Activated CD8-positive, alpha-beta memory T cell treated with anti-CD3 and anti-CD28 coated beads, Interleukin-2, amount 50 U/mL, for 24 hours (primary cell): ENCODE data around the gene ALPK3.
"Not testable (repeated sequence)": the region's sequence is repeated elsewhere in the genome, so short reads cannot be mapped to it uniquely, and the experiment has no call there.

Source experiments
- DNase-seq: peaks from one replicate; pipeline ENCODE4 v3.0.0-alpha.2; 2020; ENCODE audit errors: extremely low read depth

ALPK3 gene

GRCh38 chr15:84845631-84846030 lies 28.5 kb downstream of the ALPK3 start:
- DNase-seq = not testable (repeated sequence)

- no peak for DNase-seq
Measured at GRCh38 chr15:84846269-84846668, 29.1 kb downstream of the ALPK3 start.

- no peak for DNase-seq
Measured at GRCh38 chr15:84847382-84847781, 30.2 kb downstream of the ALPK3 start.

GRCh38 chr15:84852212-84852611 lies 35.1 kb downstream of the ALPK3 start:
- no peak for DNase-seq

- DNase-seq = no peak
Measured at GRCh38 chr15:84855136-84855535, 38.0 kb downstream of the ALPK3 start.

GRCh38 chr15:84855765-84856164 lies 38.6 kb downstream of the ALPK3 start:
- no peak for DNase-seq

- DNase-seq = no peak
Measured at GRCh38 chr15:84856731-84857417, 39.7 kb downstream of the ALPK3 start.

- DNase-seq = no peak
Measured at GRCh38 chr15:84857418-84858004, 40.4 kb downstream of the ALPK3 start.

GRCh38 chr15:84858231-84858630 lies 41.1 kb downstream of the ALPK3 start:
- DNase-seq = no peak

GRCh38 chr15:84859144-84859543 lies 42.0 kb downstream of the ALPK3 start:
- DNase-seq = no peak

GRCh38 chr15:84859651-84860050 lies 42.5 kb downstream of the ALPK3 start:
- no peak for DNase-seq

- no peak for DNase-seq
Measured at GRCh38 chr15:84861781-84862180, 44.6 kb downstream of the ALPK3 start.

- DNase-seq = no peak
Measured at GRCh38 chr15:84862214-84862975, 45.2 kb downstream of the ALPK3 start.

GRCh38 chr15:84863565-84864443 lies 46.6 kb downstream of the ALPK3 start:
- DNase-seq = no peak

GRCh38 chr15:84864444-84864795 lies 47.3 kb downstream of the ALPK3 start:
- DNase-seq = no peak

GRCh38 chr15:84865074-84865569 lies 48.0 kb downstream of the ALPK3 start:
- DNase-seq = no peak

- no peak for DNase-seq
Measured at GRCh38 chr15:84868037-84868880, 51.1 kb downstream of the ALPK3 start.

- no peak for DNase-seq
Measured at GRCh38 chr15:84869510-84869909, 52.4 kb downstream of the ALPK3 start.

- no peak for DNase-seq
Measured at GRCh38 chr15:84871428-84871985, 54.4 kb downstream of the ALPK3 start.

GRCh38 chr15:84872009-84872910 lies 55.1 kb downstream of the ALPK3 start:
- no peak for DNase-seq
